MM.1S (cell line): ENCODE data around the gene GH2.
"Not testable (repeated sequence)": the region's sequence is repeated elsewhere in the genome, so short reads cannot be mapped to it uniquely, and the experiment has no call there.

ENCODE experiments used
- DNase-seq: peaks from one replicate; pipeline ENCODE4 v3.0.0-alpha.2; 2015
- H2AFZ ChIP-seq: fragments of 300-600 bp; sonication (generic); 2 replicates; pipeline ENCODE4 v1.6.0; 2016; ENCODE audit warnings: antibody characterized with exemption, low read length
- H3F3A ChIP-seq: fragments of 300-600 bp; sonication (generic); 2 replicates; pipeline ENCODE4 v1.6.1; 2016; ENCODE audit warnings: mild to moderate bottlenecking, antibody characterized with exemption, low read length, moderate library complexity, mixed read lengths; ENCODE audit not compliant: insufficient read depth
- H3K27ac ChIP-seq: fragments of 300-600 bp; sonication (generic); 2 replicates; pipeline ENCODE4 v1.5.1; 2016; ENCODE audit warnings: mild to moderate bottlenecking, low read length
- H3K27me3 ChIP-seq: fragments of 300-600 bp; sonication (generic); replicated peaks from 2 replicates; pipeline ENCODE4 v1.6.0; 2016; ENCODE audit warnings: low read length; ENCODE audit not compliant: insufficient read depth
- H3K36me3 ChIP-seq: fragments of 300-600 bp; sonication (generic); replicated peaks from 2 replicates; pipeline ENCODE4 v1.6.1; 2016; ENCODE audit warnings: mild to moderate bottlenecking, low read length, mixed read lengths; ENCODE audit not compliant: insufficient read depth
- H3K4me1 ChIP-seq: fragments of 300-600 bp; sonication (generic); 2 replicates; pipeline ENCODE4 v1.6.1; 2016; ENCODE audit warnings: low read length, mixed read lengths
- H3K4me2 ChIP-seq: fragments of 300-600 bp; sonication (generic); 2 replicates; pipeline ENCODE4 v1.6.0; 2016; ENCODE audit warnings: low read depth, low read length
- H3K4me3 ChIP-seq: fragments of 300-600 bp; sonication (generic); 2 replicates; pipeline ENCODE4 v1.5.1; 2016; ENCODE audit warnings: low read length, mixed read lengths
- H3K79me2 ChIP-seq: fragments of 300-600 bp; sonication (generic); 2 replicates; pipeline ENCODE4 v1.6.1; 2016; ENCODE audit warnings: mixed run types, low read length, mixed read lengths
- H3K9ac ChIP-seq: fragments of 300-600 bp; sonication (generic); 2 replicates; pipeline ENCODE4 v1.6.1; 2016; ENCODE audit warnings: low read length, mixed read lengths
- H3K9me2 ChIP-seq: fragments of 300-600 bp; sonication (generic); replicated peaks from 2 replicates; pipeline ENCODE4 v1.6.1; 2016; ENCODE audit warnings: mild to moderate bottlenecking, low read length, mixed read lengths; ENCODE audit not compliant: insufficient read depth
- H3K9me3 ChIP-seq: fragments of 300-600 bp; sonication (generic); replicated peaks from 2 replicates; pipeline ENCODE4 v1.6.1; 2016; ENCODE audit warnings: mild to moderate bottlenecking, low read length, mixed read lengths; ENCODE audit not compliant: insufficient read depth
- H4K20me1 ChIP-seq: fragments of 300-600 bp; sonication (generic); 2 replicates; pipeline ENCODE4 v1.6.1; 2016; ENCODE audit warnings: mild to moderate bottlenecking, low read length, moderate library complexity, mixed read lengths; ENCODE audit not compliant: insufficient read depth
- CTCF ChIP-seq: fragments of 300-600 bp; sonication (generic); IDR thresholded peaks from 2 replicates; pipeline ENCODE4 v1.5.1; 2016; ENCODE audit warnings: antibody characterized with exemption, low read length, mixed read lengths
- EZH2 ChIP-seq: fragments of 300-600 bp; sonication (generic); optimal IDR thresholded peaks from 2 replicates; pipeline ENCODE3; 2017; ENCODE audit warnings: low read depth, mild to moderate bottlenecking, antibody characterized with exemption, low read length, mixed read lengths
- EZH2phosphoT487 ChIP-seq: fragments of 300-600 bp; sonication (generic); IDR thresholded peaks from 2 replicates; pipeline ENCODE4 v1.6.1; 2018; ENCODE audit warnings: antibody characterized with exemption, low read length

Gene GH2

GRCh38 chr17:63869491-63870291 is 12.1 kb downstream of the GH2 start:
- peak; percentile 14; the same call in 1 of the 2 replicates for TF ChIP-seq CTCF

GRCh38 chr17:63866625-63867024 is 15.1 kb downstream of the GH2 start:
- DNase-seq: not testable (repeated sequence)

More at GRCh38 chr17:63869491-63870291, 12.1 kb downstream of the GH2 start:
- H3K4me3 ChIP-seq, DNase-seq, H3K4me2 ChIP-seq, H2AFZ ChIP-seq, H3K9ac ChIP-seq, H3K4me1 ChIP-seq, H3K9me2 ChIP-seq, H3K36me3 ChIP-seq, H3K27ac ChIP-seq, H3K79me2 ChIP-seq, H3K9me3 ChIP-seq, H3K27me3 ChIP-seq, H3F3A ChIP-seq, H4K20me1 ChIP-seq: not testable (repeated sequence)

GRCh38 chr17:63859257-63859656 is 22.5 kb downstream of the GH2 start:
- H3K9me3 ChIP-seq: no peaks in the 10 kb centered on the region
- H3K27ac ChIP-seq: no peak overlapping the region
- H3K79me2 ChIP-seq: no peaks in the 10 kb centered on the region
- no peak overlapping the region for H3K4me3 ChIP-seq
- H3K9ac ChIP-seq: no peak overlapping the region
- no peaks in the 10 kb centered on the region for H3K4me1 ChIP-seq
- DNase-seq: no peak
- TF ChIP-seq EZH2: no peak
- TF ChIP-seq CTCF: no peak
- no peak for TF ChIP-seq EZH2phosphoT487
- H2AFZ ChIP-seq: no peak overlapping the region
- no peaks in the 10 kb centered on the region; the same call in 1 of the 2 replicates for H3K27me3 ChIP-seq
- no peaks in the 10 kb centered on the region for H3F3A ChIP-seq
- no peaks in the 10 kb centered on the region for H3K9me2 ChIP-seq
- no peaks in the 10 kb centered on the region for H3K36me3 ChIP-seq
- H4K20me1 ChIP-seq: no peaks in the 10 kb centered on the region
- H3K4me2 ChIP-seq: no peak overlapping the region

More at GRCh38 chr17:63866625-63867024, 15.1 kb downstream of the GH2 start:
- not testable (repeated sequence) for H3F3A ChIP-seq, H3K9me3 ChIP-seq, H3K9me2 ChIP-seq, H3K4me3 ChIP-seq, H3K4me1 ChIP-seq, H3K79me2 ChIP-seq, H3K27ac ChIP-seq, H3K27me3 ChIP-seq, H3K9ac ChIP-seq, H4K20me1 ChIP-seq, H3K36me3 ChIP-seq, H3K4me2 ChIP-seq
- 0 out of 2 replicates have a peak overlapping the region, but pooled peaks have one; percentile 48 for H2AFZ ChIP-seq

- not testable (repeated sequence) for H2AFZ ChIP-seq, H3K4me1 ChIP-seq, H3K4me3 ChIP-seq, H3K9ac ChIP-seq, H3K27ac ChIP-seq, H3K79me2 ChIP-seq, H3K27me3 ChIP-seq, DNase-seq, H3K9me2 ChIP-seq, H3K36me3 ChIP-seq, H3F3A ChIP-seq, H3K4me2 ChIP-seq, H4K20me1 ChIP-seq, H3K9me3 ChIP-seq
These were observed 25.3 kb downstream of the GH2 start for GRCh38 chr17:63856425-63856824.
